ENCODE measurements around the gene CGB5. TPM values are rescaled to one million over a fixed set of nuclear protein-coding genes. Genes with fewer than 3 reads are reported as not detected.

Gene CGB5
- total and polyA plus RNA-seq, 9 of the 15 experiments (the other 6 are each of a cell fraction or from before 2014, with no cell fraction given), result not detected

- WGBS (ENCODE audit: insufficient coverage, low coverage, missing lambda C conversion rate), result 9% methylated on average over 3 of the region's 3 CpGs
- H3K9ac ChIP-seq (ENCODE audit: insufficient read depth in 1 of 2, low read depth in 2 of 2, low read length in 2 of 2), result no peak overlapping the region
- ChIA-PET POLR2A (interaction anchor here (0.5 to 1.4 kb wide), 2 partner anchors 10 to 127 kb away, joined by 3 to 5 read pairs; partner anchors contain the start of gene CGB7), CTCF (ENCODE audit: low intra/inter-chr PET ratio) (no interaction called here)
- DNase-seq (ENCODE audit: extremely low read depth in 1 of 4, low spot score in 3 of 4) (no peak), ATAC-seq (no peak), FAIRE-seq (no peak)
- H3K79me2 ChIP-seq (ENCODE audit: control insufficient read depth, insufficient read depth, low read length), result no peaks in the 10 kb centered on the region
- H3K4me3 ChIP-seq, result no peak overlapping the region
- no TSS peak for BruUV-seq (replicated peaks)
- no peak overlapping the region for H3K27ac ChIP-seq (ENCODE audit: extremely low read depth, low read depth, low read length)
- H3K9me1 ChIP-seq (ENCODE audit: control insufficient read depth, insufficient read depth, low read length), result no peaks in the 10 kb centered on the region
- H3K9me3 ChIP-seq (replicated peaks; ENCODE audit: control insufficient read depth, insufficient read depth, low read depth, low read length), result no peaks in the 10 kb centered on the region
- H3K36me3 ChIP-seq (ENCODE audit: control insufficient read depth, insufficient read depth, low read length), result no peaks in the 10 kb centered on the region
- intact Hi-C loops (cut with micrococcal nuclease), result no loop called here
- H3K27me3 ChIP-seq (ENCODE audit: control insufficient read depth in 2 of 2, insufficient read depth in 2 of 2, low read length in 2 of 2), result peaks cover 17 to 51% of the 10 kb centered on the region in 2 experiments; a peak in 4 of 5 replicates
- TF ChIP-seq SAFB2 (IDR thresholded peaks at IDR 0.05; ENCODE audit: borderline replicate concordance, low read depth, low read length, severe bottlenecking) (no peak), MEF2A (IDR thresholded peaks at IDR 0.05; ENCODE audit: control insufficient read depth, low read depth, low read length) (no peak), TRIM28 (IDR thresholded peaks at IDR 0.05) (no peak), ZNF655 (CRISPR knock-in tag; IDR thresholded peaks at IDR 0.05) (no peak), CEBPG (CRISPR knock-in tag; IDR thresholded peaks at IDR 0.05) (no peak), CEBPG (tag; conservative IDR thresholded peaks at IDR 0.05 in 1 of 2, IDR thresholded peaks at IDR 0.05 in 1 of 2) (no peak), ZNF75A (CRISPR knock-in tag; IDR thresholded peaks at IDR 0.05) (no peak)
- in situ Hi-C loops (cut with MboI), result no loop called here
- H3K4me1 ChIP-seq (replicated peaks in 1 of 2; ENCODE audit: control insufficient read depth in 2 of 2, insufficient read depth in 2 of 2, low read length in 2 of 2), result peaks cover 0 to 31% of the 10 kb centered on the region in 2 experiments; a peak in 4 of 5 replicates
- H3K4me2 ChIP-seq (ENCODE audit: insufficient read depth, low read length), result no peak overlapping the region
- H4K20me1 ChIP-seq (replicated peaks; ENCODE audit: control insufficient read depth, insufficient read depth, low read length), result no peaks in the 10 kb centered on the region
- no peak overlapping the region for H2AFZ ChIP-seq (ENCODE audit: low read depth, low read length)
Observed at GRCh38 chr19:49067554-49067953, 23.9 kb downstream of the CGB5 start.

Data from K562 (cell line).